Activated CD8-positive, alpha-beta memory T cell treated with anti-CD3 and anti-CD28 coated beads for 4 hours (primary cell): ENCODE measurements around the gene ARHGEF11.
A peak's percentile ranks its signal among the peaks of the same experiment; 100 is the strongest.
"Not testable (repeated sequence)": the region's sequence is repeated elsewhere in the genome, so short reads cannot be mapped to it uniquely, and the experiment has no call there.

Source experiments
- DNase-seq, 2 donors: peaks; one replicate each; pipeline ENCODE4 v3.0.0-alpha.2; 2020; ENCODE audit warnings: low read depth in 2 of 2

ARHGEF11 gene

GRCh38 chr1:156929596-156930238 is 115.8 kb downstream of the ARHGEF11 start:
- DNase-seq, result no peak

GRCh38 chr1:156928043-156928602 is 117.4 kb downstream of the ARHGEF11 start:
- DNase-seq, result no peak

- DNase-seq, result peak; percentile 16
Observed at GRCh38 chr1:156927215-156928042, 118.1 kb downstream of the ARHGEF11 start.

DNA sequence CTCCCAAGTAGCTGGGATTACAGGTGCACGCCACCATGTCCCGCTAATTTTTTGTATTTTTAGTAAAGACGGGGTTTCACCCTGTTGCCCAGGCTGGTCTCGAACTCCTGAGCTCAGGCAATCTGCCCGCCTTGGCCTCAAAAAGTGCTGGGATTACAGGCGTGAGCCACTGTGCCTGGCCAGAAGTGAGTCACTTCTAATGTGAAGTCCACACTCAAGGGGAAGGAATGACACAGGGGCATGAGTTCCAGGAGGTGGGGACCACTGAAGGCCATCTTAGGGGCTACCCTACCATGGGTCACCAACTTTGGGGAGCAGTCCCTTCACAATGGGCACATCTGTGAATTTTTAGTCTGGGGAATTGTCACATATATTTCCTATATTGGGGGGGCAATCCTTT is 118.8 kb downstream of the ARHGEF11 start:
- DNase-seq, result not testable (repeated sequence)

- no peak for DNase-seq
Observed at GRCh38 chr1:156926175-156926574, 119.4 kb downstream of the ARHGEF11 start.

- DNase-seq, result no peak
Observed at GRCh38 chr1:156925154-156926010, 120.2 kb downstream of the ARHGEF11 start.

- no peak for DNase-seq
Observed at GRCh38 chr1:156924478-156925153, 120.9 kb downstream of the ARHGEF11 start.

GRCh38 chr1:156923670-156924477 is 121.7 kb downstream of the ARHGEF11 start:
- no peak for DNase-seq

GRCh38 chr1:156922986-156923669 is 122.4 kb downstream of the ARHGEF11 start:
- no peak for DNase-seq

GRCh38 chr1:156921053-156921529 is 124.5 kb downstream of the ARHGEF11 start:
- no peak for DNase-seq

- peak in 1 of 2 donors; percentile 6 for DNase-seq
Observed at GRCh38 chr1:156920233-156921052, 125.1 kb downstream of the ARHGEF11 start, which contains the start of gene LRRC71. Gene LRRC71, plus strand, starts transcription at chr1:156920632. Its CDS starts 172 bp downstream, at chr1:156920804.

GRCh38 chr1:156914440-156914856 is 131.1 kb downstream of the ARHGEF11 start:
- DNase-seq, result no peak

- DNase-seq, result no peak
Observed at GRCh38 chr1:156913809-156914387, 131.6 kb downstream of the ARHGEF11 start.

GRCh38 chr1:156912861-156913808 is 132.4 kb downstream of the ARHGEF11 start:
- DNase-seq, result no peak

DNA sequence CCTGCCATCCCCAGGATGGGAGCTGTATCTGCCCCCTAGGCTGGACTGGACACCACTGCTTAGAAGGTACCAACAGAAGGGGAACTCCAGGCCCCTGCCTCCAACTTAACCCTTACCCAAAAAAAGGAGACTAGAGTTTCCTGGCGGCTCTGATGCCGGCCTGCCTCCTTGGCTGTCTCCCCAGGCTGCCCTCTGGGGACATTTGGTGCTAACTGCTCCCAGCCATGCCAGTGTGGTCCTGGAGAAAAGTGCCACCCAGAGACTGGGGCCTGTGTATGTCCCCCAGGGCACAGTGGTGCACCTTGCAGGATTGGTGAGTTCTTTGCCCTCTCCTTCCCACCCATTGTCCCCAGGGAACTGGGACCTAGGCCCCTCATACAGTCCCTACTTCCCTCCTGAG is 133.2 kb downstream of the ARHGEF11 start:
- no peak for DNase-seq

DNA sequence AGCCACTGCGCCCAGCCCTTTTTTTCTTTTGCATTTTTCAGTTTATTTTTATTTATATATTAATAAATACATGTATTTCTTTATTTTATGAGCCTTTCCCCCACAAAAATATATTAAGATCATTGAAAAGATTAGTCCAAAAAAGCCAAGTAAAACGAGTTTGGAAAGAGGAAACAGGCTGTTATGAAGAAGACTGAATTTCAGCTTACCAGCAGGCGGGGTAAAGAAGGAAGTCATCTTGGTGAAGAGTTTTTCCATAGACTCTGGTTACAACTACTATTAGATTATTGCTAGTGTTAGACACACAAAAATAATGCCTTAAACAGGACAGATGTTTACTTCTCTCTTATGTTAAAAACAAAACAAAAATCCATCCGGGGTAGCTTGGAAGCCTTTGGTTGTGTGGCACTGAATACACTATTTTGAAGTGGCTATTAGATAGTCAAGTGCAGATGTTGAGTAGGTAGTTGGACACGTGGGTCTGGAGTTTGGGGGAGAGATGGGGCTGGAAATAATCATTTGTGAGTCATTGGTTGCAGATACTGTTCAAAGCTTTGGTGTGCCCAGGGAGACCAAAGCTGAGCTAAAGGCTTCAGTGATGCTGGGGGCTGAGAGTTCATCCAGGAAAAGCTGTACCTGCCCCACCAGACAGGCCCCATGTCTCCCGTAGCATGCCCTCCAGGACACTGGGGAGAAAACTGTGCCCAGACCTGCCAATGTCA is 133.8 kb downstream of the ARHGEF11 start:
- DNase-seq, result no peak
